ENCODE results near the gene MORF4L1.

- no peak for TF ChIP-seq CTCF (IDR thresholded peaks at IDR 0.05; ENCODE audit: insufficient read depth, low read depth, low read length)
- no peak for TF ChIP-seq EZH2 (IDR thresholded peaks at IDR 0.05; ENCODE audit: insufficient read depth, low read length)
Measured at GRCh38 chr15:78898540-78898939, 25.9 kb downstream of the MORF4L1 start.
